Osteoblast (primary cell): ENCODE measurements around the gene MYH7. TPM values are rescaled to one million over a fixed set of nuclear protein-coding genes. Genes with fewer than 3 reads are reported as not detected.
"Not testable (repeated sequence)": the region's sequence is repeated elsewhere in the genome, so short reads cannot be mapped to it uniquely, and the experiment has no call there.

Source experiments
- DNase-seq: peaks from one replicate; pipeline ENCODE4 v3.0.0; 2011; ENCODE audit warnings: low spot score, mixed read lengths; ENCODE audit not compliant: insufficient read length; ENCODE audit errors: missing footprints
- H2AFZ ChIP-seq: 2 replicates; pipeline ENCODE4 v1.6.0; 2011; ENCODE audit warnings: mild to moderate bottlenecking, low read length
- H3K27ac ChIP-seq: 2 replicates; pipeline ENCODE4 v1.5.1; 2011; ENCODE audit warnings: mild to moderate bottlenecking, low read depth, low read length, moderate library complexity
- H3K27me3 ChIP-seq: 2 replicates; pipeline ENCODE4 v1.6.0; 2012; ENCODE audit warnings: mild to moderate bottlenecking, control low read depth, inconsistent platforms, low read length, moderate library complexity; ENCODE audit not compliant: insufficient read depth
- H3K36me3 ChIP-seq: 2 replicates; pipeline ENCODE4 v1.5.1; 2011; ENCODE audit warnings: mild to moderate bottlenecking, low read length, control low read depth, moderate library complexity; ENCODE audit not compliant: insufficient read depth
- H3K4me1 ChIP-seq: 2 replicates; pipeline ENCODE4 v1.5.1; 2011; ENCODE audit warnings: mild to moderate bottlenecking, low read length, control low read depth, moderate library complexity; ENCODE audit not compliant: insufficient read depth
- H3K4me2 ChIP-seq: 2 replicates; pipeline ENCODE4 v1.6.0; 2011; ENCODE audit warnings: mild to moderate bottlenecking, low read length; ENCODE audit not compliant: insufficient read depth
- H3K4me3 ChIP-seq: fragments of 200-600 bp; sonication (generic); 3 replicates; pipeline ENCODE4 v1.5.1; 2012; ENCODE audit warnings: mild to moderate bottlenecking, low read length, inconsistent platforms; ENCODE audit not compliant: insufficient read depth
- H3K79me2 ChIP-seq: 2 replicates; pipeline ENCODE4 v1.6.0; 2012; ENCODE audit warnings: mild to moderate bottlenecking, low read length, control low read depth, inconsistent platforms; ENCODE audit not compliant: insufficient read depth
- H3K9me3 ChIP-seq: 2 replicates; pipeline ENCODE4 v1.5.1; 2011; ENCODE audit warnings: low read depth, low read length, control low read depth
- H4K20me1 ChIP-seq: 2 replicates; pipeline ENCODE4 v1.6.0; 2012; ENCODE audit warnings: mild to moderate bottlenecking, low read length, control low read depth; ENCODE audit not compliant: insufficient read depth
- CTCF ChIP-seq: IDR thresholded peaks from 2 replicates; pipeline ENCODE4 v1.5.1; 2011; ENCODE audit warnings: mild to moderate bottlenecking, low read depth, low read length, moderate library complexity; ENCODE audit errors: extremely low read depth
- total RNA-seq: library from RNA; depleted of rRNA; stranded (reverse); fragments of >200 nt; gene quantifications from 2 replicates; pipeline ENCODE4 v1.2.3, GENCODE V29; 2012

The MYH7 gene
- total RNA-seq, 1 donor = not detected

GRCh38 chr14:23425169-23425568 lies 10.3 kb downstream of the MYH7 start:
- H3K27ac ChIP-seq = no peak overlapping the region

DNA sequence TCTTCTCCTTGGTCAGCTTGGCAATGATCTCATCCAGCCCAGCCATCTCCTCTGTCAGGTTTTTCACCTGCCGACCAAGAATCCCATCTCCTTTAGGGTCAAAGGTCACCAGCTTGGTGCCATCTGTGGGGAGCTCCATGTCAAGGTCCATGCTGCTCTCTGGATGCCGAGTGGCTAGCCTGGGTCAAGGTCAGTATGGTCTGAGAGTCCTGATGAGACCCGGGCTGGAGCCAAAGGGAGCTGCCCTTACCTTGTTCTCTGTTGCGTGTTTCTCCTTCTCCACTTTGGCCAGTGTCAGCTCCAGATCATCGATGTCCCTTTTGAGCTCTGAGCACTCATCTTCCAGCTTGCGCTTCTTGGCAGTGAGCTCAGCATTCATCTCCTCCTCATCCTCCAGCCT lies 11.8 kb downstream of the MYH7 start:
- no peak overlapping the region for H3K27ac ChIP-seq
- no peak for TF ChIP-seq CTCF
- H2AFZ ChIP-seq = no peak overlapping the region
- no peaks in the 10 kb centered on the region for H4K20me1 ChIP-seq
- peaks cover 2% of the 10 kb centered on the region for H3K27me3 ChIP-seq
- H3K79me2 ChIP-seq = no peaks in the 10 kb centered on the region
- H3K4me1 ChIP-seq = no peaks in the 10 kb centered on the region
- H3K4me3 ChIP-seq = no peak overlapping the region
- no peaks in the 10 kb centered on the region for H3K36me3 ChIP-seq
- no peak overlapping the region for H3K4me2 ChIP-seq
- no peak for DNase-seq
- no peaks in the 10 kb centered on the region for H3K9me3 ChIP-seq

More at GRCh38 chr14:23425169-23425568, 10.3 kb downstream of the MYH7 start:
- peaks cover 3% of the 10 kb centered on the region for H3K27me3 ChIP-seq
- H4K20me1 ChIP-seq = no peaks in the 10 kb centered on the region
- H3K4me1 ChIP-seq = no peaks in the 10 kb centered on the region
- H3K36me3 ChIP-seq = no peaks in the 10 kb centered on the region
- H3K4me2 ChIP-seq = no peak overlapping the region
- H2AFZ ChIP-seq = no peak overlapping the region
- no peak overlapping the region for H3K4me3 ChIP-seq
- no peaks in the 10 kb centered on the region for H3K9me3 ChIP-seq
- DNase-seq = no peak
- H3K79me2 ChIP-seq = no peaks in the 10 kb centered on the region
- no peak for TF ChIP-seq CTCF

DNA sequence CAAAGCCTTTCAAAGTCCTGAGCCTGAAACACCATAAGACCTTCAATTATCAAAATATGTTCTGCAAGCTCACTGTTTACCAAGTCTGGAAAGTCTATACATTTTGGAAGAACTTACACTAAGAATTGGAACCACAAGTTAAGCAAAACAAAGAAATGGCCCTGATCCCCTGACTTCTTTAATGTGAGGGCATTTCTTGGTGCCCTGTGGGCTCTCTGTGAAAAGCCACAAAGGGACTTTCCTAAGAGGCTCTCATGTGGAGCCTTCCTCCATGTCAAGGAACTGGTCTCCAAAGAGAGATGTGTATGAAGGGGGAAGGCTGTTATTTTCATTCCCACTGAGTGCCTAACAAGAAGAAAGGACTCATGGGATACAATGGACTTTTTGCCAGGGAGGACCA lies 13.9 kb downstream of the MYH7 start:
- DNase-seq = no peak
- no peak for TF ChIP-seq CTCF

DNA sequence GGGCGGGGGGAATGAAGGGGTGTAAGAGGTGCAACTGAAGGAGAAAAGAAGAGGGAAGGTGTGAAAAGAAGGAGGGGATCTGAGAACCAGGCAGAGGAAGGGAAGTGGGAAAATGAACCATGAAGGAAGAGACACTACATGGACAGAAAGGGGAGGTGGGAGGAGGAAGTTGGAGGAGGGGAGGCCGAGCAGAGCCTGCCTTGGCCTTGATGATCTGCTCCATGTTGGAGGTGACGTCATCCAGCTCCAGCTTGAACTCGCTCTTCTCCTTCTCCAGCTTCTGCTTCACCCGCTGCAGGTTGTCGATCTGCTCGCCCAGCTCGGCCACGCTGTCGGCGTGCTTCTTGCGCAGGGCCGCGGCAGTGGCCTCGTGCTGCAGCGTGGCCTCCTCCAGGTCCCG lies 15.8 kb downstream of the MYH7 start:
- H3K4me1 ChIP-seq, H3K4me3 ChIP-seq, H2AFZ ChIP-seq, H3K79me2 ChIP-seq, DNase-seq, H3K36me3 ChIP-seq, H3K27ac ChIP-seq, H3K27me3 ChIP-seq, H3K9me3 ChIP-seq, H4K20me1 ChIP-seq, H3K4me2 ChIP-seq: not testable (repeated sequence)

More for the DNA sequence above, 13.9 kb downstream of the MYH7 start:
- Histone ChIP-seq H3K9me3 (no peaks in the 10 kb centered on the region), H3K4me3 (no peak overlapping the region), H3K36me3 (no peaks in the 10 kb centered on the region), H3K27me3 (peaks cover 4% of the 10 kb centered on the region), H3K79me2 (no peaks in the 10 kb centered on the region), H4K20me1 (no peaks in the 10 kb centered on the region), H3K4me1 (no peaks in the 10 kb centered on the region), H3K27ac (no peak overlapping the region), H2AFZ (no peak overlapping the region), H3K4me2 (no peak overlapping the region)

GRCh38 chr14:23418021-23418420 lies 17.4 kb downstream of the MYH7 start:
- H2AFZ ChIP-seq = no peak overlapping the region

DNA sequence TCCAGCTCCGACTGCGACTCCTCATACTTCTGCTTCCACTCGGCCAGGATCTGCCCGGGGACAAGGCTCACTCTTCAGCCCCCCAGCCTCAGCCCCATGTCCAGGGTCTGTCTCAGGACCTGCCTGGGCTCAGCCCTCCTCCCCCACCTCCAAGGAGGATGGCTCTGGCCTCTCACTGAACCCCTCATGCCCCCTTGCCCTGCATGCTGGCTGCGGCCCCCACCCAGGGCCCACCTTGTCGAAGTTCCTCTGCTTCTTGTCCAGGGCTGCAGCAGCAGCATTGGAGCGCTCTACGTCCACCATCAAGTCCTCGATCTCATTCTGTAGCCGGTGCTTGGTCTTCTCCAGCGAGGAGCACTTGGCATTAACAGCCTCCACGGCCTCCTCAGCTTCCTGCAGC lies 18.2 kb downstream of the MYH7 start:
- H2AFZ ChIP-seq, H3K4me1 ChIP-seq, H3K79me2 ChIP-seq, H3K9me3 ChIP-seq, H3K27ac ChIP-seq, H3K4me2 ChIP-seq, H3K4me3 ChIP-seq, H3K36me3 ChIP-seq, DNase-seq, H4K20me1 ChIP-seq, H3K27me3 ChIP-seq: not testable (repeated sequence)

More at GRCh38 chr14:23418021-23418420, 17.4 kb downstream of the MYH7 start:
- Histone ChIP-seq H3K79me2 (no peaks in the 10 kb centered on the region), H3K27me3 (peaks cover 6% of the 10 kb centered on the region), H3K27ac (no peak overlapping the region), H3K4me2 (no peak overlapping the region), H3K4me1 (no peaks in the 10 kb centered on the region), H3K4me3 (no peak overlapping the region), H3K36me3 (no peaks in the 10 kb centered on the region), H3K9me3 (no peaks in the 10 kb centered on the region), H4K20me1 (no peaks in the 10 kb centered on the region)
- DNase-seq = no peak
- TF ChIP-seq CTCF = no peak
